Subcutaneous adipose tissue (tissue), 4 donors: ENCODE measurements around the gene ACOXL. TPM values are rescaled to one million over a fixed set of nuclear protein-coding genes. Genes with fewer than 3 reads are reported as not detected.

Experiments used
- CTCF ChIP-seq: fragments of 450-650 bp; IDR thresholded peaks from one replicate; pipeline ENCODE4 v1.5.1; 2016; ENCODE audit warnings: low read depth, mild to moderate bottlenecking, control low read depth, antibody characterized with exemption, moderate library complexity
- total RNA-seq, 4 donors: library from RNA; depleted of rRNA; stranded (reverse); fragments of >200 nt; gene quantifications; one replicate each; pipeline ENCODE4 v1.1.0, GENCODE V29; 2016

The ACOXL gene
- total RNA-seq, 4 donors from 2014 or later, result not detected

- TF ChIP-seq CTCF, result no peak
These were observed 151.0 kb downstream of the ACOXL start for GRCh38 chr2:110883406-110883805.

GRCh38 chr2:110885256-110885655 is 152.9 kb downstream of the ACOXL start:
- no peak for TF ChIP-seq CTCF

- no peak for TF ChIP-seq CTCF
These were observed 154.6 kb downstream of the ACOXL start for GRCh38 chr2:110886826-110887573.

- no peak for TF ChIP-seq CTCF
These were observed 156.0 kb downstream of the ACOXL start for GRCh38 chr2:110888411-110888810.

- no peak for TF ChIP-seq CTCF
These were observed 159.3 kb downstream of the ACOXL start for GRCh38 chr2:110891626-110892025.

- no peak for TF ChIP-seq CTCF
These were observed 163.9 kb downstream of the ACOXL start for GRCh38 chr2:110896226-110896625.

- TF ChIP-seq CTCF, result no peak
These were observed 165.6 kb downstream of the ACOXL start for GRCh38 chr2:110897966-110898365.
